HUDEP-2 (cell line): Measurements from ENCODE around the gene PHF1.

ENCODE experiments used
- DNase-seq, 76 experiments: peaks; one replicate each; lab custom pipeline; 2025; ENCODE audit not compliant: unreplicated experiment in 76 of 76; lab: John Stamatoyannopoulos, UW

PHF1 gene

GRCh38 chr6:33453393-33454008, 42.7 kb downstream of the PHF1 start:
- peak in 2 of 76 experiments; percentile 18 to 61 for DNase-seq

DNA sequence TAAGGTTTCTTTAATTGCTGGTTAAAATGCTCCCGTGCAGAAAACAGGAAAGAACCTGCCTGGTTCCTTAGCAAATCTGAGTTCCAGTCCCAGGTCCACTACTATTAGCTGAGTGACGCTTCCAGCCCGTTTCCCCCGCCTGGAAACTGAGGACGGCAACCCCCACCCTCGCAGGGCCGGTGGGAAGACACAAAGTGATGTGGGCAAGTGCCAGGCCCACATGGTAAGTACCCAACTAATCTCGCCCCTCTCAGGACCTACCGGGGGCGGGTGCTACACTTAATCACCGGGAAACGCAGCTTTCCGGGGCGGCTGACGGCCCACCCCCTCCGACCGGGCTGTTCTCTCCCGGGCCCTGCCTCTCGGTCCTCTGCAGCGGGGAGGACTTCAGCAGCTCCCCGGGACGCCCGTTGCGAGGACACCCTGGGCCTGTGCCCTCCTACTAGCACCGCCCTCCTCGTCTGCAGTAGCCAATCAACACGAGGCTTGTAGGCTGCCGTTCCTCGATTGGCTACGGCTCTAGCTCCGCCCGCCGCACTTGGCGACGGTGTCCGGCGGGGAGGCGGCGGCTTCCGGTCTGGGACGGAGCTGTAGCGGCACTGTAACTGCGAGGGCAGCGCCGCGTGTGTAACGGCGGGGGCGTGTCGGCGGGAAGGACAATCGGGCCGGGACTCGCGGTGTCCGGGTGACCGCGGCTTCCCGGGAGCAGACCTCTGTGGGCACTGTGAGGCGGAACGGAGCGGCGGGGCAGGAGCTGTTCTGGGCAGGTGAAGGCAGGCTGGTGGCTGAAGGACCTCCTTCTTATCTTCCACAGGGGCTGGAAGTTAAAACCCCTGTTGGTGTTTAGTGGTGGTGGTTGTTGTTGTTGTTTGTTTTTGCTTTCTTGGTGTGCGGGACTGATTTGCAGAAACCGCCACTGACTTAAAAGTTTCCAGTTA, 43.5 kb downstream of the PHF1 start, which contains the start of gene ZBTB9:
ZBTB9 (plus strand) TSS at position 568 of the 938 bp plus-strand sequence. CDS start 525 bp downstream, outside the sequence.
- peak; percentile 80 to 99 (median 98) for DNase-seq

DNA sequence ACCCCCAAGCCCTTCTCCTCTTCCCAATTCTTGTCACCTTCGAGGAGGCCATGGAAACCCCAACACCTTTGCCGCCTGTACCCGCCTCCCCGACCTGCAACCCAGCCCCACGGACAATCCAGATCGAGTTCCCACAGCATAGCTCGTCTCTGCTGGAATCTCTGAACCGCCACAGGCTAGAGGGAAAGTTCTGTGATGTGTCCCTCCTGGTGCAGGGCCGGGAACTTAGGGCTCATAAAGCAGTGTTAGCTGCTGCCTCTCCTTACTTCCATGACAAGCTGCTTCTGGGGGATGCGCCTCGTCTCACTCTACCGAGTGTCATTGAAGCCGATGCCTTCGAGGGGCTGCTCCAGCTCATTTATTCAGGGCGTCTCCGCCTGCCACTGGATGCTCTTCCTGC, 44.2 kb downstream of the PHF1 start:
- no peak for DNase-seq

- no peak for DNase-seq
Measured at GRCh38 chr6:33456156-33456555, 45.3 kb downstream of the PHF1 start.

DNA sequence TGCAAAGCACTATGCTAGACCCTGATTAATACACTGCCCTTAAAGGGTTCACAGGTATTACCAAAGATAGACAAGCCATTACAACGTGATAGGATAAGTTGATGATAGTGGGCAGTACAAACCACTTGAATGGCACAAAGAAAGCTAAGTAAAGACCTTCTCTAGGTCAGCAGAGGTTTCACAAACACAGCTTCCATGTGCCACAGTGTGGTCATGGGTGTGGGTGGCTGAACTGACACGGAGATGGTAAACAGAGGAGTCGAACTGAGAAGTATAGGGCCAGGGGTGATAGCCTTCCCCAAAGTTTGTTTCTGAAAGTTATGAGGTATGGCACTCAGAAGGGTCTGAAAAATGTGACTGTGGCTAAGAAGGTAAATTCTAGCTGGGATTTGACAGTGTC, 47.9 kb downstream of the PHF1 start:
- DNase-seq, result no peak

DNA sequence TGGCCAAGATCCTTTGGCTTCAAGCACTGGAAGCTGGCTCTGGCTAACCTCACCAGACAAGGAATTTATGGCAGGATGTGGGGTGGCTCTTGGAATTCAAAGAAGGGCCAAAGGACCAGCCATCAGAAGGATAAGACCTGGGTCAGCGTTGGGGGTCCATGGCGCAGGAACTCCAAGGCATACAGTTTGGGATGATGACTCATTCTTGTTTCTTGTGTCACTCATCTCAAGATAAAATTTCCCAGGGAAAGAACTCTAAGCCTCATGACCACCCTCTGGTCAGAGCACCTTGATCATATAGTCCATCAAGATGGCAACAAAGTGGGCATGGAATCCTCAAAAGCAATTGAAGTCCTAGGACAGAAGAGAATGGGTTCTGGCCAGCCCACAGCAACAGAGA, 48.4 kb downstream of the PHF1 start:
- no peak for DNase-seq
